GM18517 (cell line): ENCODE data around the gene CYP27C1.
"Not testable (repeated sequence)": the region's sequence is repeated elsewhere in the genome, so short reads cannot be mapped to it uniquely, and the experiment has no call there.

ENCODE experiments used
- ATAC-seq: cut with Tn5 transposase; IDR thresholded peaks from one replicate; pipeline ENCODE4 v1.9.1; 2021; ENCODE audit warnings: mild to moderate bottlenecking, moderate library complexity; ENCODE audit not compliant: unreplicated experiment

CYP27C1 gene

GRCh38 chr2:127220102-127220767 lies at the start of gene CYP27C1:
CYP27C1 (minus strand) TSS chr2:127220299; CDS start chr2:127220270, 29 bp downstream.
- no peak for ATAC-seq

- ATAC-seq: no peak
Observed at GRCh38 chr2:127261804-127262406, 41.8 kb upstream of the CYP27C1 start.

GRCh38 chr2:127259355-127259754 lies 39.3 kb upstream of the CYP27C1 start:
- ATAC-seq: no peak

- ATAC-seq: no peak
Observed at GRCh38 chr2:127256866-127257265, 36.8 kb upstream of the CYP27C1 start.

GRCh38 chr2:127256381-127256780 lies 36.3 kb upstream of the CYP27C1 start:
- ATAC-seq: no peak

GRCh38 chr2:127255721-127256120 lies 35.6 kb upstream of the CYP27C1 start:
- no peak for ATAC-seq

- ATAC-seq: no peak
Observed at GRCh38 chr2:127255146-127255545, 35.0 kb upstream of the CYP27C1 start.

GRCh38 chr2:127254386-127254981 lies 34.4 kb upstream of the CYP27C1 start:
- no peak for ATAC-seq

GRCh38 chr2:127241184-127241583 lies 21.1 kb upstream of the CYP27C1 start:
- not testable (repeated sequence) for ATAC-seq

GRCh38 chr2:127239395-127239794 lies 19.3 kb upstream of the CYP27C1 start:
- no peak for ATAC-seq

GRCh38 chr2:127237768-127238167 lies 17.7 kb upstream of the CYP27C1 start:
- not testable (repeated sequence) for ATAC-seq

GRCh38 chr2:127235082-127235702 lies 15.1 kb upstream of the CYP27C1 start:
- no peak for ATAC-seq

GRCh38 chr2:127233710-127234109 lies 13.6 kb upstream of the CYP27C1 start:
- no peak for ATAC-seq

GRCh38 chr2:127231130-127231865 lies 11.2 kb upstream of the CYP27C1 start:
- ATAC-seq: no peak

GRCh38 chr2:127229555-127229954 lies 9.5 kb upstream of the CYP27C1 start:
- ATAC-seq: no peak

GRCh38 chr2:127228102-127228501 lies 8.0 kb upstream of the CYP27C1 start:
- no peak for ATAC-seq

- ATAC-seq: not testable (repeated sequence)
Observed at GRCh38 chr2:127227264-127227660, 7.2 kb upstream of the CYP27C1 start.

GRCh38 chr2:127226520-127227263 lies 6.6 kb upstream of the CYP27C1 start:
- ATAC-seq: no peak

- no peak for ATAC-seq
Observed at GRCh38 chr2:127226132-127226519, 6.0 kb upstream of the CYP27C1 start.

GRCh38 chr2:127225186-127225960 lies 5.3 kb upstream of the CYP27C1 start:
- no peak for ATAC-seq
